Mesodermal cell (in vitro differentiated cells): ENCODE data around the gene STUB1.
"Not testable (repeated sequence)": the region's sequence is repeated elsewhere in the genome, so short reads cannot be mapped to it uniquely, and the experiment has no call there.

Experiments used
- H3K27ac ChIP-seq: 2 replicates; pipeline ENCODE4 v1.7.0; 2013; ENCODE audit warnings: mild to moderate bottlenecking, low read depth, low read length, moderate library complexity; ENCODE audit not compliant: severe bottlenecking
- H3K36me3 ChIP-seq: 2 replicates; pipeline ENCODE4 v1.7.1; 2013; ENCODE audit warnings: mild to moderate bottlenecking, low read length, moderate library complexity; ENCODE audit not compliant: control insufficient read depth, insufficient read depth
- H3K4me1 ChIP-seq: one replicate; pipeline ENCODE4 v1.7.1; 2013; ENCODE audit warnings: mild to moderate bottlenecking, low read length; ENCODE audit not compliant: insufficient read depth, control insufficient read depth, poor library complexity, severe bottlenecking
- H3K4me3 ChIP-seq: 2 replicates; pipeline ENCODE4 v1.7.0; 2013; ENCODE audit warnings: low read length, control low read depth, mild to moderate bottlenecking; ENCODE audit not compliant: insufficient read depth, poor library complexity, severe bottlenecking; ENCODE audit errors: extremely low read depth
- H3K9me3 ChIP-seq: 2 replicates; pipeline ENCODE4 v1.7.1; 2013; ENCODE audit warnings: mild to moderate bottlenecking, low read length, moderate library complexity; ENCODE audit not compliant: control insufficient read depth
- WGBS, 2 experiments: methylation state at CpG; one replicate each; pipeline ENCODE4 v1.1.5; 2013; ENCODE audit warnings: missing lambda C conversion rate in 2 of 2; ENCODE audit not compliant: insufficient coverage in 2 of 2; 5-methylcytosine and 5-hydroxymethylcytosine counted together

Gene STUB1

DNA sequence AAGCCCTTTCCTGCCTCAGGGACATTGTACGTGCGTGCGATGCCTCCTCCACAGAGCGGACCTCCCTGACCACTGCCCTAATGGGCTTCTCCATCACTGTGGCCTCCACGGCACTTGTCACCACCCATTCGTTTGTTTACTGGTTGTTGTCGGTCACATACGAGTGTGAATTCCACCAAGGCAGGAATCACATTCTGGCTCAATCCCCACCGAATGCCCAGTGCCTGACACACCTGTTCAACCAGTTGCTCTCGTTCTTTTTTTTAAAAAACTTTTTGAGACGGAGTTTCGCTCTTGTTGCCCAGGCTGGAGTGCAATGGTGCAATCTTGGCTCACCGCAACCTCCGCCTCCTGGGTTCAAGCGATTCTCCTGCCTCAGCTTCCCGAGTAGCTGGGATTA, 11.0 kb downstream of the STUB1 start:
- not testable (repeated sequence) for H3K27ac ChIP-seq, H3K36me3 ChIP-seq, H3K9me3 ChIP-seq, H3K4me3 ChIP-seq
- 87 to 90% methylated on average over 13 to 14 of the region's 16 CpGs for WGBS, 2 experiments
- H3K4me1 ChIP-seq = peaks cover 23% of the 10 kb centered on the region

DNA sequence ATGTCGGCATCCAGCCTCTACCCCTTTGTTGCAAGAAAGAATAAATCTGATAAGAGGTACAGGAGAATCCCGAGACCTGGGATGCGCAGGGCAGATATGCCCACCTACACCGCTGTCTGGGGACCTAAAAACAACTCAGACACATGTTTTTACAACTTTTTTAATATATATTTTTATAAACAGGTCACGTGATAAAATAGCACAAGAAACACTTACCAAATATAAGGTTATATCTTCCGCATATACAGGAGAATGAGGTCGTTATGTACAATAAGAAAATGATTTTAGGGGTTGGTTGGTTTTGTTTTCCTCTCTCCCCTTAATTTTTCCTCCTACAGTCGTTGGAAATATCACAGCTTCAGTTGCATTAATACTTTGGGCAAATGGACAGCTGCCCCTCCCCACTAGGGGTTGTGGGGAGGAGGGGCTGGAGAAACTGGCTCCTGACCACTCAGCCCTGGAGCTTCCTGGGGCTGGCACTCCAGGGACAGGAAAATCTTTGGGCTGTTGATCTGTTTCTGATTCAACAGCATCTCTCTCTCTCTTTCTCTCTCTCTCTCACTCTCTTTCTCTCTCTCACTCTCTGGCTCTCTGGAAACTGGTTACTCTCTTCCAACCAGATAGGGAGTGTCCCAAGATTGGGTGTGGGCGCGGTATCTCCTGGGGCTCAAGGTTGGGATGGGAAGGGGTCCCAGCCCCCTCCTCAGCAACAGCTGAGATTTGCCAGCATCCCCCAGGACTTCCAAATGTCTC, 12.3 kb downstream of the STUB1 start:
- Histone ChIP-seq H3K4me1 (peaks cover 23% of the 10 kb centered on the region), H3K36me3 (no peaks in the 10 kb centered on the region), H3K9me3 (no peaks in the 10 kb centered on the region), H3K4me3 (no peak overlapping the region), H3K27ac (no peak overlapping the region)
- 75 to 100% methylated on average over 2 of the region's 10 CpGs for WGBS, 2 experiments

DNA sequence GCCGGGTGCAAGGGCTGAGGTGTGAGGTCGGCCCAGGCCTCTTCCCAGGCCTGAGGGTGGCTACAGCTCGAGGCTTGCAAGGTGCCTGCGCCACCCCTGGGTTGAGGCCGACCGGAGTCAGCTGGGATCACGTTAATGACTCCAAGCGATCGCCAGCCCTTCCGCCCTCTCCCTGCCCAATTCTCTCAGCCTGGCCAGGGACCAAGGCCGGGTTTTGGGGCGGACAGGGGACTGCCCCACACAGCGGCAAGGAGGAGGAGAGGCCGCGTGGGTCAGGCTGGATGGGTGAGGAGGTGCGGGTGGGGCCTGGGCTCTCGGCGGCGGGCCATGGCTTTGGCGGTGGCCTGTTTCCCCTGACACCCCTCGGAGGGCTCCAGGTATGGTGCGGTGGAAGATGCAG, 13.2 kb downstream of the STUB1 start:
- no peaks in the 10 kb centered on the region for H3K9me3 ChIP-seq
- no peak overlapping the region for H3K27ac ChIP-seq
- H3K36me3 ChIP-seq = no peaks in the 10 kb centered on the region
- peaks cover 23% of the 10 kb centered on the region for H3K4me1 ChIP-seq
- no peak overlapping the region for H3K4me3 ChIP-seq
- WGBS, 2 experiments = 26 to 49% methylated on average over 5 to 18 of the region's 22 CpGs

DNA sequence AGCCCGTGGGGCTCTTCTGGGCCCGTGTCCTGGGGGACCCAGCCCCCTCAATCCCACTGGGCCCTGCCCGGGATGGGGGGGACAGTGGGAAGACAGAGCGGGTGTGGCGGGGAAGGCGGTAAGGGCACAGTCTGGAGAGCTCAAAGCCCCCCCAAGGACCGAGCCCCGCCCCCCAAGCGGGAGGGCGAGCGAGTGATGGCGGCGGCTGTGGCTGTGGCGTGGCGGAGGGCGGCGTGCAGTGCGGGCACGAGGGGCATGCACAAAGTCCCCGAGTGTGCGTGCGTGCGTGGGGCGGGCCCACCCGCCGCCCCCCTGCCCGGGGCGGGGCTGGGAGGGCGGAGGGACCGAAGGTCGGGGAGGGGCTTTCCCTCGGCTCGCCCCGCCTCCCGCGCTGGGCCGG, 13.6 kb downstream of the STUB1 start:
- no peaks in the 10 kb centered on the region for H3K9me3 ChIP-seq
- 5 to 7% methylated on average over 11 to 12 of the region's 37 CpGs for WGBS, 2 experiments
- no peaks in the 10 kb centered on the region for H3K36me3 ChIP-seq
- no peak overlapping the region for H3K27ac ChIP-seq
- H3K4me3 ChIP-seq = no peak overlapping the region
- H3K4me1 ChIP-seq = peaks cover 23% of the 10 kb centered on the region

DNA sequence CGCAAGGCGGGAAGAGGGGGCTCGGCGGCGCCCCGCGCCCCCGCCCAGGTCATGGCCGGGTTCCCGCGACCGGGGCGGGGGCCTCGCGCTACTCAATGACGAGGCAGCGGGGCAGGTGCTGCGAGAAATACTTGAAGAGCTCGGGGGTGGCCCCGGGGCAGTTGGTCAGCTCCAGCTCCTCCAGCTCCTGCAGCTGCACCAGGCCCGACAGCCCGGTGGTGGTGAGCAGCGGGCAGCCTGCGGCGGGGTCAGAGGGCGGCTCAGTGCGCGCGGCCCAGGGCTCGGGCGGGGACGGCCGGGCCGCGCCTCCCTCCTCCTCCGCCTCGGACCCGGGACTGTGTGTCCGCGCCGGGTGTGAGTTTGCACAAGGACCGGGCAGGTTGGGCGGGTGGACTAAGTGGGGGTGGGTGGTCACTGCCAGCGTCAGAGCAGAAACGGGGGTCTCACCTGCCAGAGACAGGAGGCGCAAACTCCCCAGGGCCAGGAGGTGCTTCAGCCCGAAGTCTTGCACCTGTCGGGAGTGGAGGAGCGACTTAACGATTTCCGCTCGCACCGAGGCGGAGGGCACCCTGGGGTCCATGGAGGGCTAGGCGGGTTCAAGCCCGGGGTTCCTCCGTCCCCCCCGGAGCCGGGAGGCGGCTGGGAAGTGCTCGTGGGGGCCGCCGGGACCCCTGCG, 14.1 kb downstream of the STUB1 start:
- no peak overlapping the region for H3K27ac ChIP-seq
- peak overlapping the region; percentile 2 for H3K4me3 ChIP-seq
- H3K9me3 ChIP-seq = no peaks in the 10 kb centered on the region
- peaks cover 17% of the 10 kb centered on the region for H3K4me1 ChIP-seq
- no peaks in the 10 kb centered on the region for H3K36me3 ChIP-seq
- WGBS, 2 experiments = 4 to 5% methylated on average over 50 to 56 of the region's 64 CpGs

DNA sequence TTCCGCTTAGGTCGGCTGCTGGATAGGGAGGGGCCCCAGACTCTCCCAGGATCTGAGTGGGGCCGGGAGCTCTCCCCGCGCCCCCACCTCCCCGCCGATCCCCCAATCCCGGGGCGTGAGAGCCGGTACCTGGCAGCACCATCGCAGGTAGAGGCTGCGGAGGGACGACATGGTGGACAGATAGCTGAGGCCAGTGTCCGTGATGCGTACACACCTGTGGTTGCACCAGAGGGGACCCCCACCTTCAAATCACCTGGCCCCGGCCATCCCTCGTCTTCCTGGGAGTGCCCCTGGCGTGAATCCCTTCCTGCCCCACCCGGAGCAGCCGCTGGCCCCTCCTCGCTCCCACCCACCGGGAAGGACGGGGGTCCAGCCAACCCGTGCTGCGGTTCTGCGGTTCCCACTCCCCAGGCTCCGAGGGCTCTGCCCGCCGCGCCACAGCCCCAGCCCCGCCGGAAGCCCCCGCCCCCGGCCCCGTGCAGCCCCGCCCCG, 14.7 kb downstream of the STUB1 start:
- Histone ChIP-seq H3K4me1 (peaks cover 13% of the 10 kb centered on the region), H3K36me3 (no peaks in the 10 kb centered on the region), H3K9me3 (no peaks in the 10 kb centered on the region), H3K4me3 (no peak overlapping the region), H3K27ac (no peak overlapping the region)
- WGBS, 2 experiments = 10 to 12% methylated on average over 14 to 20 of the region's 37 CpGs

DNA sequence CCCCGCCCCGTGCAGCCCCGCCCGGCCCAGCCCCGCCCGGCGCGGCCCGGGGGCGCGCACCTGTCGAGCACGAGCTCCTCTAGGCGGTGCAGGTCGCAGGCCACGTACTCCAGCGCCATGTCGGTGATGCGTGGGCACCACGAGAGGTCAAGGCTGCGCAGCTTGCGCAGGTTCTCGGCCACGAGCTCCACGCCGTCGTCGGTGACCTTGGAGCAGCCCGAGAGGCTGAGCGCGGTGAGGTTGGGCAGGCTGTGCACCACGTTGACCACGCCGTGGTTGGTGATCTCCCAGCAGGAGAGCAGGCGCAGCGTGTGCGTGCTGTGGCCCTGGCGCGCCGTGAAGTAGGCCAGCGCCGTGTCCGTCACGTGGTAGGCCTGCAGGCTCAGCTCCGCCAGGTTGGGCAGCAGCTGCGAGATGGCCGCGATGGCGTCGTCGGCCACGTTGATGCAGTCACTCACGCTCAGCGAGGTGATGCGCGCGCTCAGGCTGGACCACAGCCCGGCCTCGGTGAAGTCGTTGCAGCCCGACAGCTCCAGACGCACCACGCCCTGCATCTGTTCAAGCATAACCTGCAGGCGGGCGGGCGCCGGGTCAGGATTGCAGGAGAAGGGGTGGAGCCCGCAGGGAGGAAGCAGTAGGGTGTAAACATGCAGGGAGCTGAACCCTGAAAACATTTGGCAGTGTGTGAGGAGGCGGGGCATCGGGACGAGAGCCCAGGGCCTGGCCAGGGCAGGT, 15.3 kb downstream of the STUB1 start:
- no peak overlapping the region for H3K27ac ChIP-seq
- 11 to 12% methylated on average over 69 of the region's 71 CpGs for WGBS, 2 experiments
- no peaks in the 10 kb centered on the region for H3K9me3 ChIP-seq
- no peak overlapping the region for H3K4me3 ChIP-seq
- no peaks in the 10 kb centered on the region for H3K36me3 ChIP-seq
- peaks cover 13% of the 10 kb centered on the region for H3K4me1 ChIP-seq

DNA sequence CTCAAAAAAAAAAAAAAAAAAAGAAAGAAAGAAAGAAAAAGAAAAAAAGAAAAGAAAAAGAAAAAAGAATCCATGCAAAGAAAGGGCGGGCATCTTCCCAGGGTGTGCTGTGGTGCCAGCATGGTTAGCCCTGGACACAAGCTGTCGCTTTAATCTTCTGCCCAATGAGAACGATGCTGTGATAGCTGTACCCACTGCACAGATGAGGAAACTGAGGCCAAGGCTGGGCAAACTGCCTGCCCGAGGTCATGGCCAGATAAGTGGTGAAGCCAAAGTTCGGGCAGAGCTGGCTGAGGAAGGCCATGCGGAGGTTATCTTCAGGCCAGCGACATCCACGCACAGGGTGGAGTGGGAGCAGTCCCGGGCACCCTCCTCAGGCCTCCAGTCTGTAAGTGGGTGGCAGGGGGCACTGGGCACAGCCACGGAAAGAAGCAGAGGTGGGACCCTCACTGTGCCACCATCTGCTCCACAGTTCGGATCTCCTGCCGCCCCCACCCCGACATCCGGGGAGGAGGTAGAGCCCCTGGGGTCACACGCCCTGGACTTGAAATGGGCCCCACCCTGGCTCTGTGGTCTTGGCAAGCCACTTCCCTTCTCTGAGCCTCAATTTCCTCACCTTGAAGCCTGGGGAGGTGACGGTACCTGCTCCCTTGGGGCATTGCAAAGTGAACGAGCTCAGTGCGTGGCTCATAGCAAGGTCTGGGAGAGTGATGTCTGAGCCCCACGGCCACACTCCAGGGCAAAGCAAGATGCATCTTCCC, 18.9 kb downstream of the STUB1 start:
- Histone ChIP-seq H3K36me3 (no peaks in the 10 kb centered on the region), H3K27ac (no peak overlapping the region), H3K4me3 (no peak overlapping the region), H3K4me1 (peaks cover 13% of the 10 kb centered on the region), H3K9me3 (no peaks in the 10 kb centered on the region)
- 72 to 76% methylated on average over 18 to 19 of the region's 19 CpGs for WGBS, 2 experiments

DNA sequence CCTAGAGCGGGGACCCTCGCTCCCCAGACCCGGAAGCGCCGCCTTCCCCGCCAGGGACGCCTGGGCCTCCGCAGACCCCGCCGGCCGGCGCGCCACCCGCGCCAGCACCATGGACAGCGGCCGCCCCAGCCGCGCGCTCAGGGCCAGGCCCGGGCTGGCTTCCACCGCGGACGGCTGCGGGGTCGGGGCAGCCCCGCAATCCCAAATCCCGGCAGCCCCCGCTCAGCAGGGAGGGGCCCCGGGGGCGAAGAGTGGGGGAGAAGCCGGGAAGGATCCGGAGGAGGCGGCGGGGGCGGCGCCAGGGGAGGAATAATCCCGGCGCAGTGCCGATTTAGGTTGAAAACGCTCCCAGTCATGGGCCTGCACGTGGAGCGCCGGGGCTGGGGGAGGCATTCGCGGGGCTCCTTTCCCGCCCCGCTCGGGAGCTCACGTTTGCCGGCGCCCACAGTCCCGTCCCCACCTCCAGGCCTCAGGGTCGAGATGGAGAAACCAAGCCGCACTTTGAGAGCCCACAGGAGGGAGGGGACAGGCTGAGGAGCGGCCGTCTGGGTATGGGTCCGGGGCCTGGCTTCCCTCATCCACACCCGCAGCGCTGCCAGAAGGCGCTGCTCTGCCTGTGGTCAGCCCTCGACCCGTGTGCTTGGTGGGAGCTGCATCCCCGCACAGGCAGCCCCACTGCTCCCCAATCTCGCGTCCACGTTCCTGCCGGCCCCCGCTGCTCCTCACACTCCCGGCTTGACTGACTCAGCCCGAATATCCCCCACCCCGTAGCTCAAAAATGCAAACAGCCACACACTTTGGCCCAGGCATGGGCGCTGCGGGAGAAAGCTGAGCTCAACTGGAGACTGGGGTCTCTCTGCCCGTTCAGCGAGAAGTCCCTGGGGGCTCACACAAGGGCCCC, 20.7 kb downstream of the STUB1 start:
- Histone ChIP-seq H3K9me3 (no peaks in the 10 kb centered on the region), H3K4me3 (no peak overlapping the region), H3K27ac (no peak overlapping the region), H3K4me1 (no peaks in the 10 kb centered on the region), H3K36me3 (no peaks in the 10 kb centered on the region)
- WGBS, 2 experiments = 4 to 7% methylated on average over 55 to 65 of the region's 76 CpGs
